Measurements from ENCODE around the gene P2RY6. TPM values are rescaled to one million over a fixed set of nuclear protein-coding genes. Genes with fewer than 3 reads are reported as not detected.
A peak's percentile ranks its signal among the peaks of the same experiment; 100 is the strongest.

The P2RY6 gene
- total and polyA plus RNA-seq, 2 of the 8 experiments (the other 6 are each of a cell fraction or from before 2014, with no cell fraction given) = 0.15 TPM; not detected in 1

DNA sequence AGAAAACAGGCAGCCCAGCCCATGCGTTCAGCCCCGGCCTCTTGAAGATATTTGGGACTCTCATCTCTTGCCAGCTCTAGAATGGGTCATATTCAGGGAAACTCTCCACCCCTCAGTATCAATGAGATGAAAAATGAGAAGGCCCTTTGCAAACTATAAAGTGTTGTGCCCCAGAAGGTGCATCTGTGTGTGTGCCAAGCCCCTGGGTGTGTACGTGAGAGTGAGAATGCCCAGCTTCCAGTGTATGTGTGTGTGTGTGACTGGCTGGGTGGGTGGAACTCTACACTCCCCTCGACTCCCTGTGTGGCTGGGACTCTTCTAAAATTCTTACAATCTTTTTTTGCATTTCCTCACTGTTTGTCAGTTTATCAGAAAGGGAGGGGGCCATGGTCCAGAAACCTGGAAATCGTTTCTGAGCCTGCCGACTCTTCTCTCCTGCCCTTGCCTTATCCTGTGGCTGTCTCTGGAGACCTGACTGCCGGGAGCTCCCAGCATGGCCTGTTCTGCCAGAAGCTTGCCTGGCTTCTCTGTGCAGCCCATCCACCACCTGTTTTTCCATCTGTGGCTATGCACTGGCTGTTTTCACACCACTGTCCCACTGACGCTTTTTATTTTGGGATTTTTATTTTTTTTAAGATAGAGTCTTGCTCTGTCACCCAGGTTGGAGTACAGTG, 1.2 kb downstream of the P2RY6 start:
- Histone ChIP-seq H2BK5ac (ENCODE audit: low read depth, low read length) (no peak overlapping the region), H3K56ac (replicated peaks; ENCODE audit: insufficient read length, low read depth, low read length) (no peak overlapping the region), H3K23me2 (ENCODE audit: low read depth, low read length) (no peaks in the 10 kb centered on the region), H4K91ac (replicated peaks; ENCODE audit: insufficient read length, low read length) (no peak overlapping the region), H4K5ac (ENCODE audit: insufficient read length, low read depth, low read length) (no peak overlapping the region), H2AK5ac (ENCODE audit: low read depth, low read length) (no peak overlapping the region), H4K20me1 (replicated peaks in 1 of 2; ENCODE audit: control insufficient read depth in 1 of 2, insufficient read depth in 2 of 2, low read length in 2 of 2) (no peaks in the 10 kb centered on the region), H3K4me3 (ENCODE audit: extremely low read depth in 1 of 4, insufficient read depth in 2 of 4, low read depth in 3 of 4, low read length in 4 of 4) (no peak overlapping the region), H3K4me2 (ENCODE audit: insufficient read depth in 1 of 2, low read depth in 2 of 2, low read length in 2 of 2) (no peak overlapping the region), H2BK20ac (ENCODE audit: low read length) (no peak overlapping the region), H3K27ac (ENCODE audit: low read depth, low read length) (no peak overlapping the region), H3K18ac (ENCODE audit: extremely low read depth, low read length) (no peak overlapping the region), H3K9me3 (ENCODE audit: insufficient read depth in 2 of 2, low read depth in 1 of 2, low read length in 1 of 2) (no peaks in the 10 kb centered on the region), H3K9ac (replicated peaks in 1 of 4; ENCODE audit: extremely low read depth in 1 of 4, low read depth in 3 of 4, low read length in 3 of 4) (no peak overlapping the region), H2AFZ (ENCODE audit: low read length) (no peak overlapping the region), H3K79me1 (ENCODE audit: low read depth, low read length) (0 out of 2 replicates have a peak, but pooled peaks cover 3% of the 10 kb centered on the region), H3K23ac (ENCODE audit: insufficient read length) (no peak overlapping the region), H2BK120ac (replicated peaks; ENCODE audit: low read depth, low read length) (no peak overlapping the region), H3K4ac (replicated peaks; ENCODE audit: insufficient read length, low read depth, low read length) (no peak overlapping the region), H3K4me1 (replicated peaks in 1 of 4; ENCODE audit: control insufficient read depth in 3 of 4, insufficient read depth in 4 of 4, low read length in 3 of 4) (peaks cover 0 to 15% (median 9%) of the 10 kb centered on the region in 4 experiments; a peak in 5 of 7 replicates), H3K36me3 (ENCODE audit: control insufficient read depth in 2 of 4, insufficient read depth in 4 of 4, low read length in 3 of 4) (no peaks in the 10 kb centered on the region), H3K79me2 (ENCODE audit: control insufficient read depth in 1 of 2, insufficient read depth in 2 of 2, low read length in 2 of 2) (no peaks in the 10 kb centered on the region), H2BK15ac (ENCODE audit: low read length) (0 out of 2 replicates have a peak overlapping the region, but pooled peaks have one; percentile 46), H3K27me3 (replicated peaks in 1 of 4; ENCODE audit: control insufficient read depth in 3 of 4, extremely low read depth in 1 of 4, insufficient read depth in 3 of 4, low read length in 3 of 4) (no peaks in the 10 kb centered on the region; a peak in 1 of 7 replicates), H3K14ac (ENCODE audit: insufficient read length) (no peak overlapping the region), H4K8ac (ENCODE audit: extremely low read depth, insufficient read depth, low read length) (no peak overlapping the region; the same call in 1 of the 2 replicates), H2BK12ac (ENCODE audit: low read depth, low read length) (peak overlapping the region; percentile 39; the same call in 1 of the 2 replicates)
- FAIRE-seq = no peak
- WGBS, 2 experiments (ENCODE audit: extremely low coverage in 1 of 2, insufficient coverage in 1 of 2, insufficient read length in 1 of 2, insufficient replicate concordance in 2 of 2, low coverage in 1 of 2, low lambda C conversion rate in 2 of 2, missing lambda C conversion rate in 1 of 2) = 84% methylated on average over 8 of the region's 8 CpGs; no CpG with 5 or more reads in 1 of the 2 experiments
- no peak for DNase-seq (ENCODE audit: low read depth in 1 of 2, low spot score in 2 of 2)
- ChIA-PET POLR2A (ENCODE audit: partially characterized antibody) (interaction anchor here (1.0 kb wide), 1 partner anchor 19 kb away, joined by 5 read pairs; no protein-coding TSS in a partner anchor), CTCF (ENCODE audit: partially characterized antibody) (interaction anchor here (0.6 to 16.5 kb wide), 14 partner anchors 8 to 102 kb away, joined by 3 to 173 read pairs (median 3); no protein-coding TSS in a partner anchor)
- TF ChIP-seq CBX5 (IDR thresholded peaks at IDR 0.05; ENCODE audit: low read depth, low read length) = no peak
- no peak for TF ChIP-seq HDAC2 (IDR thresholded peaks at IDR 0.05; ENCODE audit: borderline replicate concordance in 1 of 2, low read depth in 2 of 2, low read length in 2 of 2)
- no peak for TF ChIP-seq SP1 (IDR thresholded peaks at IDR 0.05; ENCODE audit: low read depth, low read length)
- TF ChIP-seq BRCA1 (IDR thresholded peaks at IDR 0.05; ENCODE audit: low read depth, low read length) = no peak
- TF ChIP-seq, protein P1, sequence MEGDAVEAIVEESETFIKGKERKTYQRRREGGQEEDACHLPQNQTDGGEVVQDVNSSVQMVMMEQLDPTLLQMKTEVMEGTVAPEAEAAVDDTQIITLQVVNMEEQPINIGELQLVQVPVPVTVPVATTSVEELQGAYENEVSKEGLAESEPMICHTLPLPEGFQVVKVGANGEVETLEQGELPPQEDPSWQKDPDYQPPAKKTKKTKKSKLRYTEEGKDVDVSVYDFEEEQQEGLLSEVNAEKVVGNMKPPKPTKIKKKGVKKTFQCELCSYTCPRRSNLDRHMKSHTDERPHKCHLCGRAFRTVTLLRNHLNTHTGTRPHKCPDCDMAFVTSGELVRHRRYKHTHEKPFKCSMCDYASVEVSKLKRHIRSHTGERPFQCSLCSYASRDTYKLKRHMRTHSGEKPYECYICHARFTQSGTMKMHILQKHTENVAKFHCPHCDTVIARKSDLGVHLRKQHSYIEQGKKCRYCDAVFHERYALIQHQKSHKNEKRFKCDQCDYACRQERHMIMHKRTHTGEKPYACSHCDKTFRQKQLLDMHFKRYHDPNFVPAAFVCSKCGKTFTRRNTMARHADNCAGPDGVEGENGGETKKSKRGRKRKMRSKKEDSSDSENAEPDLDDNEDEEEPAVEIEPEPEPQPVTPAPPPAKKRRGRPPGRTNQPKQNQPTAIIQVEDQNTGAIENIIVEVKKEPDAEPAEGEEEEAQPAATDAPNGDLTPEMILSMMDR (IDR thresholded peaks at IDR 0.05; ENCODE audit: control extremely low read depth in 1 of 3, insufficient read depth in 1 of 3, low read depth in 1 of 3, low read length in 3 of 3) = no peak
- TF ChIP-seq CBX8 (IDR thresholded peaks at IDR 0.05; ENCODE audit: borderline replicate concordance, low read depth, low read length) = no peak
- TF ChIP-seq JUND (IDR thresholded peaks at IDR 0.05; ENCODE audit: low read length) = no peak
- no peak for TF ChIP-seq HDAC6 (IDR thresholded peaks at IDR 0.05; ENCODE audit: low read depth, low read length)
- TF ChIP-seq SAP30 (IDR thresholded peaks at IDR 0.05; ENCODE audit: insufficient read depth, insufficient replicate concordance, low read length) = no peak
- no peak for TF ChIP-seq POU5F1 (IDR thresholded peaks at IDR 0.05; ENCODE audit: low read depth, low read length)

All from H1 (cell line).